Liver (tissue), 3 donors: ENCODE data around the gene ATP6V1A.

Experiments used
- EGR1 ChIP-seq, 2 donors: IDR thresholded peaks; 2 replicates each; pipeline ENCODE4 v1.6.1; 2016 to 2018; ENCODE audit warnings: antibody characterized with exemption in 2 of 2, low read depth in 2 of 2
- GABPA ChIP-seq, 2 donors: IDR thresholded peaks in 1 of 2; conservative IDR thresholded peaks in 1 of 2; 2 replicates each; pipeline ENCODE4 v1.6.1; 2016; ENCODE audit warnings: antibody characterized with exemption in 2 of 2, mild to moderate bottlenecking in 1 of 2, moderate library complexity in 1 of 2
- HNF4A ChIP-seq, 2 donors: conservative IDR thresholded peaks; 2 replicates each; pipeline ENCODE4 v1.6.1; 2016; ENCODE audit warnings: antibody characterized with exemption in 2 of 2, mild to moderate bottlenecking in 2 of 2
- HNF4G ChIP-seq: IDR thresholded peaks from 2 replicates; pipeline ENCODE4 v1.6.1; 2016; ENCODE audit warnings: antibody characterized with exemption
- JUND ChIP-seq, 2 donors: IDR thresholded peaks; 2 replicates each; pipeline ENCODE4 v1.6.1; 2016; ENCODE audit warnings: antibody characterized with exemption in 2 of 2
- RAD21 ChIP-seq, 2 donors: IDR thresholded peaks; 2 replicates each; pipeline ENCODE4 v1.6.1; 2016; ENCODE audit warnings: antibody characterized with exemption in 2 of 2, mild to moderate bottlenecking in 2 of 2
- RXRA ChIP-seq, 2 donors: IDR thresholded peaks; 2 replicates each; pipeline ENCODE4 v1.6.1; 2017 to 2018; ENCODE audit warnings: antibody characterized with exemption in 2 of 2, mild to moderate bottlenecking in 1 of 2
- SP1 ChIP-seq: IDR thresholded peaks from 2 replicates; pipeline ENCODE4 v1.6.1; 2018; ENCODE audit warnings: antibody characterized with exemption, mild to moderate bottlenecking
- TAF1 ChIP-seq: conservative IDR thresholded peaks from 2 replicates; pipeline ENCODE4 v1.6.1; 2016; ENCODE audit warnings: antibody characterized with exemption, mild to moderate bottlenecking
- TF ChIP-seq, protein P1 (sequence below): fragments of 150-350 bp; IDR thresholded peaks from 2 replicates; pipeline ENCODE4 v1.5.1; 2017; ENCODE audit warnings: improper control_type of control experiment, low read depth, low read length; ENCODE audit not compliant: missing input control
- TF ChIP-seq, protein P2 (sequence below): IDR thresholded peaks from 2 replicates; pipeline ENCODE4 v1.6.1; 2016; ENCODE audit warnings: antibody characterized with exemption, mild to moderate bottlenecking
- TF ChIP-seq, protein P3 (sequence below): IDR thresholded peaks from 2 replicates; pipeline ENCODE4 v1.6.1; 2016; ENCODE audit warnings: antibody characterized with exemption
- TF ChIP-seq, protein P4 (sequence below): IDR thresholded peaks from 2 replicates; pipeline ENCODE4 v1.6.1; 2016; ENCODE audit warnings: antibody characterized with exemption
- TF ChIP-seq, protein P5 (sequence below): IDR thresholded peaks from 2 replicates; pipeline ENCODE4 v1.6.1; 2016; ENCODE audit warnings: antibody characterized with exemption
- donor health status: healthy.
- donor health status: healthy.

DNA sequence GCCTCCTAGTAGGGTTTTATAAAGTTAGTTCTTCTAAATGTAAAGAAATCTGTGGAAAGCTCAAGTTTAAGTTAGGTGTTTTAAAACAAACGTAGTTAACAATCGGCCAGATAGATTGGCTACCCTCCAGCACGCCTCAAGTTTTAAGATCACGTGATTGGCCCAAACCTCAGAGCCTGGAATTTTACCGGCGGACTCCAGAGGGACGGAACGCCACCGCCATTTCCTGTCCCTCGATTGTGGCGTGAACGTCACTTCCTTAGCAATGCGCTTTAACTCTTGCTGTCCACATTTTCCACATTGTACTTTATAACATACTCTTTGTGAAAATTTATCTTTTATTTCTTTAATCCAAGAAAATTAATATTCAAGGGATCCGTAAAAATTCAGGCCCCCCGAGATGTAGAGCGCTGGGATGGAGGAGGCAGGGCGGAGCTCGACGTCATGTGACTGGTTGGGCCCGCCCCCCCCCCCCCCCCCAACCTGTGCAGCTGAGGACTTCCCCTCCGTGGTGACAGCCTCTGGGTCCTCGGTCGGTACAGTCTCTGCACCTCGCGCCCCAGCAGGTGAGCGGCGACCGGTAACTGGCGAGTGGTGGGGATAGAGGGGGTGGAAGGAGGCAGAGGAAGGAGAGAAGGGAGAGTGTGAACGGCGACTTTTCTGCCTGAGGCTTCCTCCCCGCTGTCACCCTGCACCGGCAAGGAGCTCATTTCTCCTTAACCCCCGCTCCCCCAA, at the start of gene ATP6V1A:
- TF ChIP-seq, protein P1, sequence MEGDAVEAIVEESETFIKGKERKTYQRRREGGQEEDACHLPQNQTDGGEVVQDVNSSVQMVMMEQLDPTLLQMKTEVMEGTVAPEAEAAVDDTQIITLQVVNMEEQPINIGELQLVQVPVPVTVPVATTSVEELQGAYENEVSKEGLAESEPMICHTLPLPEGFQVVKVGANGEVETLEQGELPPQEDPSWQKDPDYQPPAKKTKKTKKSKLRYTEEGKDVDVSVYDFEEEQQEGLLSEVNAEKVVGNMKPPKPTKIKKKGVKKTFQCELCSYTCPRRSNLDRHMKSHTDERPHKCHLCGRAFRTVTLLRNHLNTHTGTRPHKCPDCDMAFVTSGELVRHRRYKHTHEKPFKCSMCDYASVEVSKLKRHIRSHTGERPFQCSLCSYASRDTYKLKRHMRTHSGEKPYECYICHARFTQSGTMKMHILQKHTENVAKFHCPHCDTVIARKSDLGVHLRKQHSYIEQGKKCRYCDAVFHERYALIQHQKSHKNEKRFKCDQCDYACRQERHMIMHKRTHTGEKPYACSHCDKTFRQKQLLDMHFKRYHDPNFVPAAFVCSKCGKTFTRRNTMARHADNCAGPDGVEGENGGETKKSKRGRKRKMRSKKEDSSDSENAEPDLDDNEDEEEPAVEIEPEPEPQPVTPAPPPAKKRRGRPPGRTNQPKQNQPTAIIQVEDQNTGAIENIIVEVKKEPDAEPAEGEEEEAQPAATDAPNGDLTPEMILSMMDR, result no peak
- TF ChIP-seq, protein P2, sequence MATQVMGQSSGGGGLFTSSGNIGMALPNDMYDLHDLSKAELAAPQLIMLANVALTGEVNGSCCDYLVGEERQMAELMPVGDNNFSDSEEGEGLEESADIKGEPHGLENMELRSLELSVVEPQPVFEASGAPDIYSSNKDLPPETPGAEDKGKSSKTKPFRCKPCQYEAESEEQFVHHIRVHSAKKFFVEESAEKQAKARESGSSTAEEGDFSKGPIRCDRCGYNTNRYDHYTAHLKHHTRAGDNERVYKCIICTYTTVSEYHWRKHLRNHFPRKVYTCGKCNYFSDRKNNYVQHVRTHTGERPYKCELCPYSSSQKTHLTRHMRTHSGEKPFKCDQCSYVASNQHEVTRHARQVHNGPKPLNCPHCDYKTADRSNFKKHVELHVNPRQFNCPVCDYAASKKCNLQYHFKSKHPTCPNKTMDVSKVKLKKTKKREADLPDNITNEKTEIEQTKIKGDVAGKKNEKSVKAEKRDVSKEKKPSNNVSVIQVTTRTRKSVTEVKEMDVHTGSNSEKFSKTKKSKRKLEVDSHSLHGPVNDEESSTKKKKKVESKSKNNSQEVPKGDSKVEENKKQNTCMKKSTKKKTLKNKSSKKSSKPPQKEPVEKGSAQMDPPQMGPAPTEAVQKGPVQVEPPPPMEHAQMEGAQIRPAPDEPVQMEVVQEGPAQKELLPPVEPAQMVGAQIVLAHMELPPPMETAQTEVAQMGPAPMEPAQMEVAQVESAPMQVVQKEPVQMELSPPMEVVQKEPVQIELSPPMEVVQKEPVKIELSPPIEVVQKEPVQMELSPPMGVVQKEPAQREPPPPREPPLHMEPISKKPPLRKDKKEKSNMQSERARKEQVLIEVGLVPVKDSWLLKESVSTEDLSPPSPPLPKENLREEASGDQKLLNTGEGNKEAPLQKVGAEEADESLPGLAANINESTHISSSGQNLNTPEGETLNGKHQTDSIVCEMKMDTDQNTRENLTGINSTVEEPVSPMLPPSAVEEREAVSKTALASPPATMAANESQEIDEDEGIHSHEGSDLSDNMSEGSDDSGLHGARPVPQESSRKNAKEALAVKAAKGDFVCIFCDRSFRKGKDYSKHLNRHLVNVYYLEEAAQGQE, result peak; percentile 52
- TF ChIP-seq HNF4A (conservative IDR thresholded peaks at IDR 0.05), result no peak
- TF ChIP-seq JUND (IDR thresholded peaks at IDR 0.05), result no peak
- TF ChIP-seq GABPA (IDR thresholded peaks at IDR 0.05 in 1 of 2, conservative IDR thresholded peaks at IDR 0.05 in 1 of 2), result peak; percentile 97 to 98
- no peak for TF ChIP-seq RAD21 (IDR thresholded peaks at IDR 0.05)
- peak; percentile 57 for TF ChIP-seq TAF1
- TF ChIP-seq, protein P3, sequence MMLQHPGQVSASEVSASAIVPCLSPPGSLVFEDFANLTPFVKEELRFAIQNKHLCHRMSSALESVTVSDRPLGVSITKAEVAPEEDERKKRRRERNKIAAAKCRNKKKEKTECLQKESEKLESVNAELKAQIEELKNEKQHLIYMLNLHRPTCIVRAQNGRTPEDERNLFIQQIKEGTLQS, result peak; percentile 55
- TF ChIP-seq, protein P4, sequence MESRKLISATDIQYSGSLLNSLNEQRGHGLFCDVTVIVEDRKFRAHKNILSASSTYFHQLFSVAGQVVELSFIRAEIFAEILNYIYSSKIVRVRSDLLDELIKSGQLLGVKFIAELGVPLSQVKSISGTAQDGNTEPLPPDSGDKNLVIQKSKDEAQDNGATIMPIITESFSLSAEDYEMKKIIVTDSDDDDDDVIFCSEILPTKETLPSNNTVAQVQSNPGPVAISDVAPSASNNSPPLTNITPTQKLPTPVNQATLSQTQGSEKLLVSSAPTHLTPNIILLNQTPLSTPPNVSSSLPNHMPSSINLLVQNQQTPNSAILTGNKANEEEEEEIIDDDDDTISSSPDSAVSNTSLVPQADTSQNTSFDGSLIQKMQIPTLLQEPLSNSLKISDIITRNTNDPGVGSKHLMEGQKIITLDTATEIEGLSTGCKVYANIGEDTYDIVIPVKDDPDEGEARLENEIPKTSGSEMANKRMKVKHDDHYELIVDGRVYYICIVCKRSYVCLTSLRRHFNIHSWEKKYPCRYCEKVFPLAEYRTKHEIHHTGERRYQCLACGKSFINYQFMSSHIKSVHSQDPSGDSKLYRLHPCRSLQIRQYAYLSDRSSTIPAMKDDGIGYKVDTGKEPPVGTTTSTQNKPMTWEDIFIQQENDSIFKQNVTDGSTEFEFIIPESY, result no peak
- TF ChIP-seq RXRA (IDR thresholded peaks at IDR 0.05), result peak in 1 of 2 donors; percentile 36
- TF ChIP-seq EGR1 (IDR thresholded peaks at IDR 0.05; ENCODE audit: low read depth in 2 of 2), result no peak
- TF ChIP-seq SP1, result peak; percentile 80
- no peak for TF ChIP-seq HNF4G
- TF ChIP-seq, protein P5, sequence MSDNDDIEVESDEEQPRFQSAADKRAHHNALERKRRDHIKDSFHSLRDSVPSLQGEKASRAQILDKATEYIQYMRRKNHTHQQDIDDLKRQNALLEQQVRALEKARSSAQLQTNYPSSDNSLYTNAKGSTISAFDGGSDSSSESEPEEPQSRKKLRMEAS, result peak; percentile 45
